Skeletal muscle cell (primary cell): Measurements from ENCODE around the gene TNIK.
"Not testable (repeated sequence)": the region's sequence is repeated elsewhere in the genome, so short reads cannot be mapped to it uniquely, and the experiment has no call there.

Experiments
- DNase-seq: peaks from one replicate; pipeline ENCODE4 v3.0.0-alpha.2; 2010; ENCODE audit warnings: low read depth
- H3K4me3 ChIP-seq: 2 replicates; pipeline ENCODE4 v1.5.1; 2011; ENCODE audit warnings: low read depth, mild to moderate bottlenecking, control low read depth, low read length, moderate library complexity

The TNIK gene

GRCh38 chr3:171254315-171254714 lies 205.9 kb downstream of the TNIK start:
- no peak overlapping the region for H3K4me3 ChIP-seq
- no peak for DNase-seq

GRCh38 chr3:171251835-171252234 lies 208.4 kb downstream of the TNIK start:
- no peak for DNase-seq
- H3K4me3 ChIP-seq, result no peak overlapping the region

DNA sequence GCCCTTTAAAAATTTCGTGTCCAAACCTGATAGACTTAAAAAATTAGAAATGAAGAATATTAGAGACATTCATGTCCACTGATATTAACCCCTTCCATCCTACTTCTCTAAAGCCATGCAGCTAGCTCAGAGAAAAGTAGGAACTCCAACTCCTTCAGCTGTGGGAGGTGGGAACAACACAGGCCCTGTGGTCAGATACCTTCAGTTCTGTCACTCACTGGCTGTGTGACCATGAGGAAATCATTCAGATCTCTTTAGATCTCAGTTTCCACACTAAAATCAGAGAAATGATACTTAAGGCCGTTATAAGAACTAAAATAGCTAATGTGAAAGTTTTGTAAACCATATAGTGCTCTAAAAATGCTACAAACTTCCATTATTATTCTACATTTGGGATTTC lies 209.8 kb downstream of the TNIK start:
- no peak overlapping the region for H3K4me3 ChIP-seq
- DNase-seq, result no peak

DNA sequence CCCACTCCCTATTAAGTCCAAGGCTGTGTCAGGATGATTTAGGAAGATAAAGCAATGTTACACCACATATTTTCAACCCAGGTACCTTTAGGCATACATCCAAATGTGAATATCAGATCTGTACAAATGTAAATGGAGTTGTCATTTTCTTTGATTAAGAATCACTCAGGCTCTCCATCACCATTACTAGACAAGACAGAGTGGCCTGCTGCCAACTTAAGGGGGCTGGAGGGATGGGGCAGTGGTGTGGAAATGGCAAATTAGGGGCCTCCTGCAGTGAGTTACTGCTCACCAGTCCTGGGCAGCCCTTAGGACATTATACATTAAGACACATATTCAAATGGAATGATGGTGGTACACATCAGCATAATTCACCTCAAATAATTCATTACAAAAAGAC lies 211.0 kb downstream of the TNIK start:
- H3K4me3 ChIP-seq, result no peak overlapping the region
- DNase-seq, result no peak

- no peak overlapping the region for H3K4me3 ChIP-seq
- no peak for DNase-seq
Measured at GRCh38 chr3:171248426-171249111, 211.6 kb downstream of the TNIK start.

DNA sequence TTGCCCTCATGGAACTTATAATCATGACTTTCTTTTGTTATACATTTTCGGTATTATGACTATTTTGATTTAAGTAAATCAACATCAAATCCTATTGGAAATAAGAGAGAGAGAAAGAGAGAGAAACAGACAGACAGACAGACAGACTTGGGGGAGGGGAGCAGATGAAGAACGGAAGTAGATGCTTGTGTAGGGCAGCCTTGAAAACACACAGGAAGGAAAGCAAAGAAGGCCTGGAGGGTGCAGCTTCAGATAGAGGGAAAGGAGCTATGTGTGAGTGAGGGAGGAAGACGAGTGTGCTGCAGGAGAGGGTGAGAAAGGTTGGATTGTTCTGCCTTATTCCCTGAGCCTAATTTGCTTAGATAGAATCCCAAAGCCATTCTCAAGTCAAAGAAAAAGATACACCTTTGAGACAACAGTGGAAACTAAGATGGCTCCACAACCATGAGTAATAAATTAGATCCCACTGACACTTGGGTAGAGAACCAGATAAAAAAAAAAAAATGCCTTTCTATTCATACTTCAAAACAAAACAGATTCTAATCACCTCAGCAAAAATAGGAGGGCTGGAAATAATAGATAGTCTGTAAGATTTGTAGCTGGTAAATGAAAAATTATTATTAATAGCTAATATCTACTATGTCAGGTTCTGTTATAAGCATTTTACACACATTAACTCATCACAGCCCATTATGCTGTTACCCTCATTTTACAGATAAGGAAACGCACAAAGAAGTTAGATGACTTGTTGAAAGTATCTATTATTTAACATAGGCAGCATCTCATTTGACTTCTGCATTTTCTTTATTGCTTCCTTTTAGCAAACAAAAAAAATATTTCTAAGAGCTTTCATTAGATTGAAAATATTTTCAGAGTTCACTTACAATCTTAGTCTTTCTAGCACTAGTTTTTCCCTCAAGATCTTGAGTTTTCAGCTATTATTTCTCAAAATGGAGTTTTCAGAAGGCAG lies 214.1 kb downstream of the TNIK start:
- DNase-seq, result no peak
- H3K4me3 ChIP-seq, result no peak overlapping the region

GRCh38 chr3:171242951-171243350 lies 217.3 kb downstream of the TNIK start:
- DNase-seq, result no peak
- H3K4me3 ChIP-seq, result no peak overlapping the region

- H3K4me3 ChIP-seq, result no peak overlapping the region
- no peak for DNase-seq
Measured at GRCh38 chr3:171242170-171242569, 218.0 kb downstream of the TNIK start.

DNA sequence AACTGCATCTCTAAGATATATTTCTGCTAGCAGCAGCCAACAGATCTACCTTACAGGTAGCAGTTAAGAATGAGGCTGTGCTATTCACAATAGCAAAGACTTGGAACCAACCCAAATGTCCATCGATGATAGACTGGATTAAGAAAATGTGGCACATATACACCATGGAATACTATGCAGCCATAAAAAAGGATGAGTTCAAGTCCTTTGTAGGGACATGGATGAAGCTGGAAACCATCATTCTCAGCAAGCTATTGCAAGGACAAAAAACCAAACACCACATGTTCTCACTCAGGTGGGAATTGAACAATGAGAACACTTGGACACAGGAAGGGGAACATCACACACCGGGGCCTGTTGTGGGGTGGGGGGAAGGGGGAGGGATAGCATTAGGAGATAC lies 218.6 kb downstream of the TNIK start:
- not testable (repeated sequence) for H3K4me3 ChIP-seq, DNase-seq

GRCh38 chr3:171240504-171240835 lies 219.7 kb downstream of the TNIK start:
- no peak overlapping the region for H3K4me3 ChIP-seq
- DNase-seq, result no peak

- no peak overlapping the region for H3K4me3 ChIP-seq
- no peak for DNase-seq
Measured at GRCh38 chr3:171239757-171240503, 220.3 kb downstream of the TNIK start.

DNA sequence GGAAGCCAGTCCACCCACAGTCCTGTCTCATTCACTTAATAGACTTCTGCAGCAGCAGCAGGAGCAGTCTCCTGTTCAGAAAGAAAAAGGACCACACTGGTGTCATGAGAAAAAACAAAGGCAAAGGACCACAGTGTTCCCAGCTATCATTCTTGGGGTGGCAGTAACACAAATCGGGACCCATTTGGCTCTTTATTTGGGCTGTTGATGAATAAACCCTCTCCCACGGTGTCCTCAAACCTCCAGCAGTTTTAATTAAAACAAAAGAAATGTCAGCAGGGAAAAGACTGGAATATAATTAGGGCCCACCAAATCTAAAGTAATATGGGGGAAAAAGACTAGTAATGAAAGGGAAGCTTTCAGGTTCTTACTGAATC lies 223.2 kb downstream of the TNIK start:
- no peak overlapping the region for H3K4me3 ChIP-seq

GRCh38 chr3:171236265-171237008 lies 223.8 kb downstream of the TNIK start:
- no peak for DNase-seq
- H3K4me3 ChIP-seq, result no peak overlapping the region

More for the DNA sequence above, 223.2 kb downstream of the TNIK start:
- no peak for DNase-seq

DNA sequence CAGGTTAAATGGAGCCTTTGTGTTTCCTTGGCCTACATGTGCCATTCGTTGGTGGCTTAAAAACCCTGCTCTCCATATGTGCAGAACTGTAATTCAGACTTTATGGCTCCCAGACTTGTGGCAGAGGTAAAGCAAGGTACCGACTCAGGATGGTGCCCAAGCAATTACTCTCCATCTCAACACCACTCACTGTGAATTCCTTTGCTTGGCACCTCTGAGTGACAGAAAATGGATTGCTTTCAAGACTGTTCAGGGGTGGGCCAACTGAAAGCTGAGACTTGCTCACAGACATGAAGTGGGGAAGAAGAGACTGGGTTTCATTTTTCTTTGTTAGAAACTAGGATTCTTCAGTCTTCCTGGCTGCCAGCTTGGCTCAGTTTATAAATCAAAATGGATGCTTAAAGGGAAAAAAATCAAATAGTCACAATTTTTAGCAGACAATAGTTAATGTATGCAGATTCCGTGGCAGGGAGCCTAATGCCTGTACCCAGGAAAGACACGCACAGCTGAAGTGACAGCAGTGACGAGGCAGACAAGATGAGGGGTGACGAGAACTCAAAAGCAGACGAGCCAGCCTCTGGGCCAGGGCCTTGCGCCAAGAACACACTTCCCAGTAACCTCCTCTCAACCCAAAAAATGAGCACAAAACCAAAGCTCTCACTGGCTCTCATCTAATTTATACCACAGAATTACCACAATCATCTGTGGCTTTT lies 225.8 kb downstream of the TNIK start:
- DNase-seq, result no peak
- no peak overlapping the region for H3K4me3 ChIP-seq

GRCh38 chr3:171231361-171231760 lies 228.8 kb downstream of the TNIK start:
- no peak overlapping the region for H3K4me3 ChIP-seq
- no peak for DNase-seq

GRCh38 chr3:171230865-171231264 lies 229.3 kb downstream of the TNIK start:
- no peak for DNase-seq
- H3K4me3 ChIP-seq, result no peak overlapping the region

- no peak overlapping the region for H3K4me3 ChIP-seq
- DNase-seq, result no peak
Measured at GRCh38 chr3:171229173-171229572, 231.0 kb downstream of the TNIK start.

DNA sequence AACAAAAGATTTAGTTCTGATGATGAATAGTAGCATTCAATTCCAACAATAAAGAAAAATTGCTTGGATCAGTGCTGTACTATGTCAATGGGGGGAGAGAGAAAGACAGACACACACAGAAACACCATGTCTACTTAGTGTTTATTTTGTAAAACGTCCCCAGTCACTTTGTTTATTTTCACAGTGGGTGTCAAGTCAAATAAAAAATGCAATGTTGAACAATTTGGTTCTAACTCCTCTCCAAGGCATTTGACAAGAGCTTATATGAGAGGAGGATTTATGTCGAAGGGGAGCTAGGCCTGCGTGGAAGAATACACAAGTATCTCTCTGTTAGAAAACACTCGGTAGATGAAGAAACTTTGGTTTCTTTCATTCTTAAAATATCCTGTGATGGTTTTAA lies 232.0 kb downstream of the TNIK start:
- H3K4me3 ChIP-seq, result no peak overlapping the region
- DNase-seq, result no peak

GRCh38 chr3:171227828-171228227 lies 232.4 kb downstream of the TNIK start:
- DNase-seq, result no peak
- H3K4me3 ChIP-seq, result no peak overlapping the region
